BE2C (cell line): ENCODE measurements around the gene FAM111B.

Experiments used
- DNase-seq: peaks from one replicate; pipeline ENCODE4 v3.0.0-alpha.2; 2020
- H3K27me3 ChIP-seq: fragments of 250-450 bp; sonication (Bioruptor Pico); 2 replicates; pipeline ENCODE4 v1.5.1; 2020; ENCODE audit warnings: mild to moderate bottlenecking
- H3K36me3 ChIP-seq: fragments of 250-450 bp; sonication (Bioruptor Pico); 2 replicates; pipeline ENCODE4 v1.5.1; 2020; ENCODE audit warnings: mild to moderate bottlenecking
- H3K4me1 ChIP-seq: fragments of 250-450 bp; sonication (Bioruptor Pico); 2 replicates; pipeline ENCODE4 v1.5.1; 2020
- H3K4me3 ChIP-seq: 2 replicates; pipeline ENCODE4 v1.5.1; 2011; ENCODE audit warnings: low read depth, low read length
- H3K9me3 ChIP-seq: fragments of 250-450 bp; sonication (Bioruptor Pico); 2 replicates; pipeline ENCODE4 v1.5.1; 2020
- CTCF ChIP-seq: IDR thresholded peaks from 2 replicates; pipeline ENCODE4 v1.5.1; 2012; ENCODE audit warnings: mild to moderate bottlenecking, low read depth, low read length

FAM111B gene

GRCh38 chr11:59144579-59145345 lies 37.7 kb downstream of the FAM111B start:
- TF ChIP-seq CTCF = no peak
- peaks cover 7% of the 10 kb centered on the region; the same call in 1 of the 2 replicates for H3K27me3 ChIP-seq
- H3K36me3 ChIP-seq = no peaks in the 10 kb centered on the region
- peak overlapping the region; percentile 28 for H3K4me3 ChIP-seq
- DNase-seq = no peak
- H3K4me1 ChIP-seq = no peaks in the 10 kb centered on the region
- no peaks in the 10 kb centered on the region for H3K9me3 ChIP-seq

- no peak for DNase-seq
- Histone ChIP-seq H3K27me3 (peaks cover 7% of the 10 kb centered on the region; the same call in 1 of the 2 replicates), H3K4me1 (no peaks in the 10 kb centered on the region), H3K36me3 (no peaks in the 10 kb centered on the region), H3K9me3 (no peaks in the 10 kb centered on the region), H3K4me3 (no peak overlapping the region)
- no peak for TF ChIP-seq CTCF
Observed at GRCh38 chr11:59145534-59145933, 38.5 kb downstream of the FAM111B start.

GRCh38 chr11:59151761-59152160 lies 44.7 kb downstream of the FAM111B start:
- no peaks in the 10 kb centered on the region for H3K36me3 ChIP-seq
- no peak for TF ChIP-seq CTCF

DNA sequence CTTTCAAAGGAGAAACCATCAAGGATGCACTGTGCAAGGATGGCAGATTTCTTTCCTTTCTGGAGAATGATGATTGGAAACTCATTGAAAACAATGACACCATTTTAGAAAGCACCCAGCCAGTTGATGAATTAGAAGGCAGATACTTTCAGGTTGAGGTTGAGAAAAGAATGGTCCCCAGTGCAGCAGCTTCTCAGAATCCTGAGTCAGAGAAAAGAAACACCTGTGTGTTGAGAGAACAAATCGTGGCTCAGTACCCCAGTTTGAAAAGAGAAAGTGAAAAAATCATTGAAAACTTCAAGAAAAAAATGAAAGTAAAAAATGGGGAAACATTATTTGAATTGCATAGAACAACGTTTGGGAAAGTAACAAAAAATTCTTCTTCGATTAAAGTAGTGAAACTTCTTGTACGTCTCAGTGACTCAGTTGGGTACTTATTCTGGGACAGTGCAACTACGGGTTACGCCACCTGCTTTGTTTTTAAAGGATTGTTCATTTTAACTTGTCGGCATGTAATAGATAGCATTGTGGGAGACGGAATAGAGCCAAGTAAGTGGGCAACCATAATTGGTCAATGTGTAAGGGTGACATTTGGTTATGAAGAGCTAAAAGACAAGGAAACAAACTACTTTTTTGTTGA lies 45.4 kb downstream of the FAM111B start:
- Histone ChIP-seq H3K9me3 (no peaks in the 10 kb centered on the region), H3K4me3 (no peak overlapping the region), H3K27me3 (no peaks in the 10 kb centered on the region), H3K36me3 (no peaks in the 10 kb centered on the region), H3K4me1 (no peaks in the 10 kb centered on the region)
- no peak for TF ChIP-seq CTCF
- no peak for DNase-seq

More at GRCh38 chr11:59151761-59152160, 44.7 kb downstream of the FAM111B start:
- H3K4me3 ChIP-seq = no peak overlapping the region
- DNase-seq = no peak
- H3K27me3 ChIP-seq = no peaks in the 10 kb centered on the region
- H3K4me1 ChIP-seq = no peaks in the 10 kb centered on the region
- H3K9me3 ChIP-seq = no peaks in the 10 kb centered on the region

GRCh38 chr11:59154610-59155009 lies 47.6 kb downstream of the FAM111B start:
- no peak for TF ChIP-seq CTCF
- H3K27me3 ChIP-seq = no peaks in the 10 kb centered on the region
- DNase-seq = no peak
- no peak overlapping the region for H3K4me3 ChIP-seq
- H3K36me3 ChIP-seq = no peaks in the 10 kb centered on the region
- H3K4me1 ChIP-seq = no peaks in the 10 kb centered on the region
- no peaks in the 10 kb centered on the region for H3K9me3 ChIP-seq

- Histone ChIP-seq H3K4me3 (no peak overlapping the region), H3K36me3 (no peaks in the 10 kb centered on the region), H3K4me1 (no peaks in the 10 kb centered on the region), H3K27me3 (no peaks in the 10 kb centered on the region), H3K9me3 (no peaks in the 10 kb centered on the region)
- TF ChIP-seq CTCF = no peak
- DNase-seq = no peak
Observed at GRCh38 chr11:59157433-59157832, 50.4 kb downstream of the FAM111B start.
